Nephron progenitor cell (in vitro differentiated cells): ENCODE data around the gene CEP43.

ENCODE experiments used
- DNase-seq: peaks from one replicate; pipeline ENCODE4 v3.0.0; 2021
- H3K27ac Mint-ChIP-seq: 2 replicates; pipeline ENCODE4 v1.8.0; 2021; ENCODE audit warnings: mild to moderate bottlenecking, moderate library complexity, mixed read lengths
- H3K27me3 Mint-ChIP-seq: 2 replicates; pipeline ENCODE4 v1.8.0; 2021; ENCODE audit warnings: mild to moderate bottlenecking, low read depth, mixed read lengths; ENCODE audit not compliant: poor library complexity
- H3K36me3 Mint-ChIP-seq: 2 replicates; pipeline ENCODE4 v1.8.0; 2021; ENCODE audit warnings: low read depth, mixed read lengths
- H3K4me1 Mint-ChIP-seq: 2 replicates; pipeline ENCODE4 v1.8.0; 2021; ENCODE audit warnings: mixed read lengths
- H3K4me3 Mint-ChIP-seq: 2 replicates; pipeline ENCODE4 v1.8.0; 2021; ENCODE audit warnings: mild to moderate bottlenecking, moderate library complexity, mixed read lengths
- H3K9me3 Mint-ChIP-seq: 2 replicates; pipeline ENCODE4 v1.8.0; 2021; ENCODE audit warnings: mild to moderate bottlenecking, moderate library complexity, mixed read lengths
- TF ChIP-seq, protein P1 (sequence below): fragments of 200-600 bp; sonication (generic); IDR thresholded peaks from 2 replicates; pipeline ENCODE4 v1.5.0; 2021; ENCODE audit warnings: antibody characterized with exemption

CEP43 gene

GRCh38 chr6:167027772-167028171, 28.6 kb downstream of the CEP43 start:
- Mint-ChIP-seq H3K9me3 (no peaks in the 10 kb centered on the region), H3K4me1 (peaks cover 19% of the 10 kb centered on the region), H3K36me3 (peaks cover 64% of the 10 kb centered on the region), H3K27me3 (peaks cover 6% of the 10 kb centered on the region), H3K27ac (peak overlapping the region; percentile 91), H3K4me3 (no peak overlapping the region)
- TF ChIP-seq, protein P1, sequence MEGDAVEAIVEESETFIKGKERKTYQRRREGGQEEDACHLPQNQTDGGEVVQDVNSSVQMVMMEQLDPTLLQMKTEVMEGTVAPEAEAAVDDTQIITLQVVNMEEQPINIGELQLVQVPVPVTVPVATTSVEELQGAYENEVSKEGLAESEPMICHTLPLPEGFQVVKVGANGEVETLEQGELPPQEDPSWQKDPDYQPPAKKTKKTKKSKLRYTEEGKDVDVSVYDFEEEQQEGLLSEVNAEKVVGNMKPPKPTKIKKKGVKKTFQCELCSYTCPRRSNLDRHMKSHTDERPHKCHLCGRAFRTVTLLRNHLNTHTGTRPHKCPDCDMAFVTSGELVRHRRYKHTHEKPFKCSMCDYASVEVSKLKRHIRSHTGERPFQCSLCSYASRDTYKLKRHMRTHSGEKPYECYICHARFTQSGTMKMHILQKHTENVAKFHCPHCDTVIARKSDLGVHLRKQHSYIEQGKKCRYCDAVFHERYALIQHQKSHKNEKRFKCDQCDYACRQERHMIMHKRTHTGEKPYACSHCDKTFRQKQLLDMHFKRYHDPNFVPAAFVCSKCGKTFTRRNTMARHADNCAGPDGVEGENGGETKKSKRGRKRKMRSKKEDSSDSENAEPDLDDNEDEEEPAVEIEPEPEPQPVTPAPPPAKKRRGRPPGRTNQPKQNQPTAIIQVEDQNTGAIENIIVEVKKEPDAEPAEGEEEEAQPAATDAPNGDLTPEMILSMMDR: no peak
- DNase-seq: no peak

DNA sequence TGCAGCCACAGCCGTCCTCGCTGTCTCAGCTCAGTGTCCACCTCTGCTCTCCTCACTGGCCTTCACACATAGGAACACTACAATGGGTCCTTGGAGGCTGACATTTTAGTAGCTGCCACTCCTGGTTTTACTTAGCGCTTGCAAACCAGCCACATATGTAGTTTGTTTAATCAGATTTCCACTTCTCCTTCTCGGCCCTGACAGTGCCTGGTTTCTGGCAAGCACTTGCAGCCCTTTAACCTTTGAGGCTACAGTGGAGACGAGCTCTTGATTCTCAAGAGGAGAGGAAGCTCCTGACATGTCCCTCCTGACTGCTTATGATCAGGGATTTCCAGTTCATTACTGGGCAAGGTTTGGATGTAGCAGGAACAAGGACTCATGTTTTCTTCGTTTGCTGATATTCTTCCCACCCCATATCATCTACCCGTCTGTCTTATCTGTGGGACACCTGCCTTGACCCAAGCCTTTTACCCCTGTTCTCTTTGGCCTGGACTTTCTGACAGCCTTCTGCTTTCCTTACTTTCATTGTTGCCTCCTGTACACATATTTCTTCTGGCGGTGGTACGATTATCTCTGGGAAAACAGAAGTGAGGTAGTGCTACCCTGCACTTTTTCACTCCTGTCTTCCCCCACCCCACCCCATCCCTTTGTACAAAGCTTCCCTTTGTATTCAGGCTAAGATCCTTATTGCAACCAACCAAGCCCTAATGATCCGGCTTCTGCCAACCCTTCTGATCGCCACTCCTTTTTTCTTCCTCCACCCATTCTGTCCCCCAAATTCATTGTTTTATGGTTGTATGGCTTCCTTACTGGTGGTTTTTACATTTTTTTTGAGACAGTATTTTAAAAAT, 31.2 kb downstream of the CEP43 start:
- no peaks in the 10 kb centered on the region for H3K9me3 Mint-ChIP-seq
- peaks cover 19% of the 10 kb centered on the region for H3K4me1 Mint-ChIP-seq
- H3K4me3 Mint-ChIP-seq: no peak overlapping the region
- H3K36me3 Mint-ChIP-seq: peaks cover 81% of the 10 kb centered on the region
- TF ChIP-seq, protein P1: no peak
- peak overlapping the region; percentile 41 for H3K27ac Mint-ChIP-seq
- no peak for DNase-seq
- peaks cover 6% of the 10 kb centered on the region for H3K27me3 Mint-ChIP-seq

DNA sequence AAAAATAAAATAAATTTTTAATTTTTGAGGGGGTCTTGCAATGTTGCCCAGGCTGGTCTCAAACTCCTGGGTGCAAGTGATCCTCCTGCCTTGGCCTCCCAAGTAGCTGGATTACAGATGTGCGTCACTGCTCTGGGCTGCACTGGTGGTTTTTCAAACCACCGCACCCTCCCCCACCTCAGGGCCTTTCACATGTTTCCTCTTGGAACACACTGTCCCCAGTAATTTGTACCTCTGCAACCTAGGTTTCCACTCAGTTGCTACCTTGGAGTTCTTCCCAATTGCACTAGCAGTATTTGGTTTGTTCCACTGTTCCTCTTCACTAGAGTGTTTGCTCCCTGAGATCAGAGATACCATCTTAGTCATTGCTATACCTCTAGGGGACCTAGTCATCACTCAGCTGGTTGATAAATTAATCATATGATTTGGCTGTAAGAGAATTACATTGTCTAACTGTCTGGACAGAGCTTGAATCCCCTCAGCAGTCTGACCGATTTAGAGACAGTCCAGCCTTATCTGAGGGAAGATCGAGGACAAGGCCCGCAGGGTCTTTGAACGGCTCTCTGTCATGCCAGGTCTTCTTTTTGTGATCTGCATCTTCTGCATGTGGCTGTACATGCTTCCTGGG, 32.0 kb downstream of the CEP43 start:
- H3K27ac Mint-ChIP-seq: peak overlapping the region; percentile 68
- H3K9me3 Mint-ChIP-seq: no peaks in the 10 kb centered on the region
- TF ChIP-seq, protein P1: no peak
- no peak overlapping the region for H3K4me3 Mint-ChIP-seq
- DNase-seq: no peak
- H3K27me3 Mint-ChIP-seq: peaks cover 6% of the 10 kb centered on the region
- peaks cover 84% of the 10 kb centered on the region for H3K36me3 Mint-ChIP-seq
- H3K4me1 Mint-ChIP-seq: peaks cover 19% of the 10 kb centered on the region

- Mint-ChIP-seq H3K36me3 (peaks cover 89% of the 10 kb centered on the region), H3K4me1 (no peaks in the 10 kb centered on the region), H3K4me3 (no peak overlapping the region), H3K27me3 (peaks cover 3% of the 10 kb centered on the region), H3K27ac (no peak overlapping the region), H3K9me3 (no peaks in the 10 kb centered on the region)
- TF ChIP-seq, protein P1: no peak
- no peak for DNase-seq
These were observed 34.9 kb downstream of the CEP43 start for GRCh38 chr6:167034056-167034455.

GRCh38 chr6:167037762-167038161, 38.6 kb downstream of the CEP43 start:
- Mint-ChIP-seq H3K4me1 (no peaks in the 10 kb centered on the region), H3K27me3 (peaks cover 3% of the 10 kb centered on the region), H3K36me3 (peaks cover 84% of the 10 kb centered on the region), H3K4me3 (no peak overlapping the region), H3K27ac (no peak overlapping the region), H3K9me3 (peaks cover 5% of the 10 kb centered on the region)
- no peak for DNase-seq
- TF ChIP-seq, protein P1: no peak
